ENCODE results near the gene ELL2.
"Not testable (repeated sequence)": the region's sequence is repeated elsewhere in the genome, so short reads cannot be mapped to it uniquely, and the experiment has no call there.

ELL2 gene

GRCh38 chr5:95853490-95853889, 108.2 kb downstream of the ELL2 start:
- no peak for DNase-seq

- DNase-seq, result no peak
These were observed 109.1 kb downstream of the ELL2 start for GRCh38 chr5:95852567-95852966.

GRCh38 chr5:95851141-95851540, 110.5 kb downstream of the ELL2 start:
- DNase-seq, result not testable (repeated sequence)

- no peak for DNase-seq
These were observed 111.2 kb downstream of the ELL2 start for GRCh38 chr5:95850391-95850894.

GRCh38 chr5:95848701-95849100, 113.0 kb downstream of the ELL2 start:
- DNase-seq, result no peak

GRCh38 chr5:95847261-95847592, 114.4 kb downstream of the ELL2 start:
- DNase-seq, result no peak

- peak; percentile 52 for DNase-seq
These were observed 114.9 kb downstream of the ELL2 start for GRCh38 chr5:95846554-95847260.

GRCh38 chr5:95845391-95845790, 116.3 kb downstream of the ELL2 start:
- no peak for DNase-seq

GRCh38 chr5:95843733-95844223, 117.9 kb downstream of the ELL2 start:
- DNase-seq, result no peak

- DNase-seq, result no peak
These were observed 118.7 kb downstream of the ELL2 start for GRCh38 chr5:95842854-95843544.

- DNase-seq, result no peak
These were observed 119.5 kb downstream of the ELL2 start for GRCh38 chr5:95841914-95842812.

- no peak for DNase-seq
These were observed 120.5 kb downstream of the ELL2 start for GRCh38 chr5:95840956-95841705.

- no peak for DNase-seq
These were observed 122.0 kb downstream of the ELL2 start for GRCh38 chr5:95839658-95840057.

GRCh38 chr5:95838556-95838955, 123.1 kb downstream of the ELL2 start:
- DNase-seq, result no peak

- no peak for DNase-seq
These were observed 123.6 kb downstream of the ELL2 start for GRCh38 chr5:95838001-95838520.

GRCh38 chr5:95837492-95837891, 124.2 kb downstream of the ELL2 start:
- no peak for DNase-seq

GRCh38 chr5:95836971-95837370, 124.7 kb downstream of the ELL2 start:
- DNase-seq, result not testable (repeated sequence)

GRCh38 chr5:95836544-95836943, 125.1 kb downstream of the ELL2 start:
- no peak for DNase-seq

- DNase-seq, result no peak
These were observed 125.8 kb downstream of the ELL2 start for GRCh38 chr5:95835682-95836385.

Measured in NCI-H446 treated with DMSO at 0.1 percent for 48 hours (cell line).